PC-3 (cell line): ENCODE data around the gene MYO5A. TPM values are rescaled to one million over a fixed set of nuclear protein-coding genes. Genes with fewer than 3 reads are reported as not detected.

ENCODE experiments used
- ATAC-seq: fragments of 200-7000 bp; cut with Tn5 transposase; 2 replicates; pipeline ENCODE4 v1.9.1; 2020; ENCODE audit warnings: mild to moderate bottlenecking, moderate library complexity
- BruUV-seq: library from RNA; stranded (reverse); fragments of 400-500 nt; replicated peaks from 2 replicates; lab custom pipeline; 2021; lab: Mats Ljungman, UMichigan
- CTCF ChIA-PET: fragments of 300-600 bp; sonication (Branson Sonifier 250); formaldehyde crosslinking; loops from one replicate; lab custom pipeline; 2022; ENCODE audit warnings: antibody characterized with exemption; lab: Charles Lee
- POLR2A ChIA-PET: fragments of 300-600 bp; sonication (Branson Sonifier 250); formaldehyde crosslinking; loops from one replicate; lab custom pipeline; 2022; ENCODE audit warnings: antibody characterized with exemption; ENCODE audit not compliant: unreplicated experiment; lab: Charles Lee
- DNase-seq: peaks from one replicate; pipeline ENCODE4 v3.0.0-alpha.2; 2015
- H2AFZ ChIP-seq: fragments of 300-600 bp; sonication (generic); 2 replicates; pipeline ENCODE4 v1.6.0; 2016; ENCODE audit warnings: antibody characterized with exemption, low read length
- H3F3A ChIP-seq: fragments of 300-600 bp; sonication (generic); one replicate; pipeline ENCODE4 v1.6.0; 2017; ENCODE audit warnings: antibody characterized with exemption, low read length, control low read depth, mild to moderate bottlenecking; ENCODE audit not compliant: unreplicated experiment
- H3K27ac ChIP-seq: fragments of 300-600 bp; sonication (generic); 2 replicates; pipeline ENCODE4 v1.5.1; 2016; ENCODE audit warnings: mild to moderate bottlenecking, low read length
- H3K27me3 ChIP-seq: fragments of 300-600 bp; sonication (generic); 2 replicates; pipeline ENCODE4 v1.6.1; 2016; ENCODE audit warnings: low read length, mixed read lengths
- H3K36me3 ChIP-seq: fragments of 300-600 bp; sonication (generic); 2 replicates; pipeline ENCODE4 v1.6.1; 2016; ENCODE audit warnings: low read depth, mixed run types, low read length, mixed read lengths
- H3K4me1 ChIP-seq: fragments of 300-600 bp; sonication (generic); 2 replicates; pipeline ENCODE4 v1.5.1; 2016; ENCODE audit warnings: low read length; ENCODE audit not compliant: insufficient read depth
- H3K4me2 ChIP-seq: fragments of 300-600 bp; sonication (generic); 2 replicates; pipeline ENCODE4 v1.6.0; 2016; ENCODE audit warnings: low read length
- H3K4me3 ChIP-seq: fragments of 300-600 bp; sonication (generic); 2 replicates; pipeline ENCODE4 v1.5.1; 2016; ENCODE audit warnings: mild to moderate bottlenecking, low read length, mixed read lengths
- H3K79me2 ChIP-seq: fragments of 300-600 bp; sonication (generic); 2 replicates; pipeline ENCODE4 v1.6.1; 2017; ENCODE audit warnings: low read length, mixed read lengths
- H3K9ac ChIP-seq: fragments of 300-600 bp; sonication (generic); 2 replicates; pipeline ENCODE4 v1.6.0; 2016; ENCODE audit warnings: mild to moderate bottlenecking, low read length
- H3K9me2 ChIP-seq: fragments of 300-600 bp; sonication (generic); replicated peaks from 2 replicates; pipeline ENCODE4 v1.6.1; 2016; ENCODE audit warnings: mixed run types, low read length, mixed read lengths
- H3K9me3 ChIP-seq: fragments of 300-600 bp; sonication (generic); 2 replicates; pipeline ENCODE4 v1.6.1; 2016; ENCODE audit warnings: low read length, mixed read lengths
- H4K20me1 ChIP-seq: fragments of 300-600 bp; sonication (generic); 2 replicates; pipeline ENCODE4 v1.6.1; 2016; ENCODE audit warnings: low read length, mixed read lengths
- CTCF ChIP-seq: fragments of 300-600 bp; sonication (generic); conservative IDR thresholded peaks from 2 replicates; pipeline ENCODE4 v1.5.1; 2017; ENCODE audit warnings: antibody characterized with exemption, low read depth, mild to moderate bottlenecking, low read length
- EZH2 ChIP-seq: fragments of 300-600 bp; sonication (generic); IDR thresholded peaks from one replicate; pipeline ENCODE4 v1.6.1; 2017; ENCODE audit warnings: antibody characterized with exemption, mild to moderate bottlenecking, low read length; ENCODE audit not compliant: unreplicated experiment
- EZH2phosphoT487 ChIP-seq: fragments of 300-600 bp; sonication (generic); IDR thresholded peaks from 2 replicates; pipeline ENCODE4 v1.6.1; 2018; ENCODE audit warnings: mild to moderate bottlenecking, antibody characterized with exemption, low read length, borderline replicate concordance
- intact Hi-C: fragments of 100-400 bp; cut with micrococcal nuclease; formaldehyde crosslinking; loops from 2 replicates; pipeline ENCODE4 v1.9.0; 2023
- total RNA-seq: library from RNA; depleted of rRNA; stranded (reverse); fragments of >200 nt; gene quantifications from 2 replicates; pipeline ENCODE4 v1.2.3, GENCODE V29; 2014

Gene MYO5A
- total RNA-seq, 1 experiment from 2014 or later = 42.1 TPM

DNA sequence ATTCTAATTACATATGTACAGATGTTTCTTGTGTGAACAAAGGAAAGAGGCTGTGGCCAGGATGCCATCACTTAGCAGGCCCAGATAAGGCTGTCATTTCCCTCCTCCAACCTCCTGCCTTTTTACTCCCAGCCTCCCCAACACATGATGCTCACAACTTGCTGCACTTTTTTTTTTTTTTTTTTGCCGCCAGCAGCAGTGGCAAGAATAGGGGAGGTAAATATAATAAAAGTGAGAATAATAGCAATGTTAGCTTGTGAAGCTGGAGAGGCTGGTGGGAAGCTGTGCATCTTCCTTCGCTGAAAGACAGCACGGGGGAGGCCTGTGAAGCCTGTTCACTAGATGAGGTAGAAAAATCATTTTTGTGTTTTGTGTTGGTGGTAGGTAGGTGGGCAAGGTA is 190.6 kb downstream of the MYO5A start:
- Histone ChIP-seq H3K4me1 (peaks cover 58% of the 10 kb centered on the region), H3K27ac (peak overlapping the region; percentile 80), H3K4me3 (no peak overlapping the region), H3K79me2 (no peaks in the 10 kb centered on the region), H3K9me2 (no peaks in the 10 kb centered on the region), H3K27me3 (no peaks in the 10 kb centered on the region), H3K9ac (no peak overlapping the region), H3K9me3 (no peaks in the 10 kb centered on the region), H4K20me1 (no peaks in the 10 kb centered on the region), H2AFZ (no peak overlapping the region), H3F3A (peaks cover 5% of the 10 kb centered on the region), H3K36me3 (no peaks in the 10 kb centered on the region), H3K4me2 (peak overlapping the region; percentile 63; the same call in 1 of the 2 replicates)
- intact Hi-C loops = no loop called here
- no peak for TF ChIP-seq EZH2phosphoT487
- no peak for TF ChIP-seq CTCF
- TF ChIP-seq EZH2 = no peak
- ATAC-seq (no peak), DNase-seq (no peak)
- CTCF ChIA-PET = no interaction called here
- no TSS peak for BruUV-seq
- POLR2A ChIA-PET = no interaction called here

GRCh38 chr15:52337198-52337853 is 191.4 kb downstream of the MYO5A start:
- H3F3A ChIP-seq = peaks cover 5% of the 10 kb centered on the region
- H4K20me1 ChIP-seq = no peaks in the 10 kb centered on the region
- no peaks in the 10 kb centered on the region for H3K9me3 ChIP-seq
- no peaks in the 10 kb centered on the region for H3K27me3 ChIP-seq
- POLR2A ChIA-PET = no interaction called here
- H3K9me2 ChIP-seq = no peaks in the 10 kb centered on the region
- intact Hi-C loops = no loop called here
- DNase-seq = peak; percentile 78
- H3K79me2 ChIP-seq = no peaks in the 10 kb centered on the region
- no peak overlapping the region; the same call in 1 of the 2 replicates for H3K4me3 ChIP-seq
- TF ChIP-seq CTCF = no peak
- no peak for TF ChIP-seq EZH2
- no peak for TF ChIP-seq EZH2phosphoT487
- H3K4me1 ChIP-seq = peaks cover 62% of the 10 kb centered on the region
- peak overlapping the region; percentile 63 for H3K4me2 ChIP-seq
- peak overlapping the region; percentile 24; the same call in 1 of the 2 replicates for H3K9ac ChIP-seq
- H3K27ac ChIP-seq = peak overlapping the region; percentile 80
- BruUV-seq = no TSS peak
- ATAC-seq = peak; percentile 53
- 0 out of 2 replicates have a peak overlapping the region, but pooled peaks have one; percentile 39 for H2AFZ ChIP-seq
- CTCF ChIA-PET = no interaction called here
- no peaks in the 10 kb centered on the region for H3K36me3 ChIP-seq

DNA sequence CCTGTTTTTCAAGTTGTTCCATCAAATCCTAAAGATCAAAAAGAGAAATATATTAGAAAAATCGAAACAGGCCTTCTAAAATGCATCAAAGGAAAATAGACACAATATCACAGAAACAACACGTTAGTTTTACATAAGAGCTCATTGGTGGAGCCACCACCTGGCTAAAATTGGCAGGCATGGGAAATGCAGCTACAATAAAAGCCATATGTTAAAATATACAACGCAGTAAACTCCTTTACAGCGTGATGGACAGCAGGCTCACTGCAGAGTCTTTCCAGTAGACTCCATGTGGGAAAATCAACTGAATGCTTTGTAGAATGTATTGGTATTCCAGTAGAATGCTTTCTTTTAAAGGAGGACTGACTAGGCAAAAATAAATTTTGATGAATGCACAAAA is 192.2 kb downstream of the MYO5A start:
- peaks cover 5% of the 10 kb centered on the region for H3F3A ChIP-seq
- ATAC-seq (no peak), DNase-seq (peak; percentile 6)
- no peaks in the 10 kb centered on the region for H4K20me1 ChIP-seq
- intact Hi-C loops = no loop called here
- no peaks in the 10 kb centered on the region for H3K36me3 ChIP-seq
- peak overlapping the region; percentile 80 for H3K27ac ChIP-seq
- BruUV-seq = no TSS peak
- 0 out of 2 replicates have a peak overlapping the region, but pooled peaks have one; percentile 1 for H3K9ac ChIP-seq
- CTCF ChIA-PET = interaction anchor here (0.7 kb wide), 1 partner anchor 33 kb away, joined by 3 read pairs; no protein-coding TSS in a partner anchor
- H3K79me2 ChIP-seq = no peaks in the 10 kb centered on the region
- H3K4me1 ChIP-seq = peaks cover 70% of the 10 kb centered on the region
- POLR2A ChIA-PET = interaction anchor here (0.6 kb wide), 1 partner anchor 74 kb away, joined by 4 read pairs; no protein-coding TSS in a partner anchor
- no peaks in the 10 kb centered on the region for H3K9me3 ChIP-seq
- no peak overlapping the region for H2AFZ ChIP-seq
- H3K4me2 ChIP-seq = peak overlapping the region; percentile 63
- H3K27me3 ChIP-seq = no peaks in the 10 kb centered on the region
- TF ChIP-seq EZH2phosphoT487 (no peak), EZH2 (no peak), CTCF (peak; percentile 28; the same call in 1 of the 2 replicates)
- H3K4me3 ChIP-seq = no peak overlapping the region
- no peaks in the 10 kb centered on the region for H3K9me2 ChIP-seq
